ENCODE data around the gene PRKN.

The PRKN gene

GRCh38 chr6:161395716-161396231 lies 1331.8 kb downstream of the PRKN start:
- 0 out of 2 replicates have a peak, but pooled peaks cover 3% of the 10 kb centered on the region for H3K4me1 ChIP-seq (ENCODE audit: low read length)
- H3K36me3 ChIP-seq (replicated peaks; ENCODE audit: insufficient read depth, low read length): no peaks in the 10 kb centered on the region
- H3F3A ChIP-seq (ENCODE audit: insufficient read depth, low read length): no peaks in the 10 kb centered on the region
- no peak overlapping the region for H2AFZ ChIP-seq (ENCODE audit: low read length)
- H3K9me3 ChIP-seq (replicated peaks; ENCODE audit: insufficient read depth, low read length): no peaks in the 10 kb centered on the region
- H3K4me2 ChIP-seq (ENCODE audit: low read depth, low read length): no peak overlapping the region
- no peak for DNase-seq
- no peaks in the 10 kb centered on the region for H3K9me2 ChIP-seq (replicated peaks; ENCODE audit: insufficient read depth, low read length)
- TF ChIP-seq EZH2 (optimal IDR thresholded peaks at IDR 0.05; ENCODE audit: low read depth, low read length): no peak
- TF ChIP-seq CTCF (IDR thresholded peaks at IDR 0.05; ENCODE audit: low read length): no peak
- TF ChIP-seq EZH2phosphoT487 (IDR thresholded peaks at IDR 0.05; ENCODE audit: low read length): no peak
- H4K20me1 ChIP-seq (ENCODE audit: insufficient read depth, low read length): no peaks in the 10 kb centered on the region
- H3K27ac ChIP-seq (ENCODE audit: low read length): no peak overlapping the region
- no peak overlapping the region for H3K4me3 ChIP-seq (ENCODE audit: low read length)
- H3K27me3 ChIP-seq (replicated peaks; ENCODE audit: insufficient read depth, low read length): no peaks in the 10 kb centered on the region
- no peaks in the 10 kb centered on the region for H3K79me2 ChIP-seq (ENCODE audit: low read length)
- H3K9ac ChIP-seq (ENCODE audit: low read length): no peak overlapping the region

- H3K79me2 ChIP-seq (ENCODE audit: low read length): no peaks in the 10 kb centered on the region
- H4K20me1 ChIP-seq (ENCODE audit: insufficient read depth, low read length): no peaks in the 10 kb centered on the region
- H3K27me3 ChIP-seq (replicated peaks; ENCODE audit: insufficient read depth, low read length): no peaks in the 10 kb centered on the region
- no peak for DNase-seq
- H3K4me2 ChIP-seq (ENCODE audit: low read depth, low read length): no peak overlapping the region
- TF ChIP-seq EZH2phosphoT487 (IDR thresholded peaks at IDR 0.05; ENCODE audit: low read length): no peak
- TF ChIP-seq EZH2 (optimal IDR thresholded peaks at IDR 0.05; ENCODE audit: low read depth, low read length): no peak
- no peak for TF ChIP-seq CTCF (IDR thresholded peaks at IDR 0.05; ENCODE audit: low read length)
- no peak overlapping the region for H3K9ac ChIP-seq (ENCODE audit: low read length)
- H3K9me3 ChIP-seq (replicated peaks; ENCODE audit: insufficient read depth, low read length): no peaks in the 10 kb centered on the region
- H2AFZ ChIP-seq (ENCODE audit: low read length): no peak overlapping the region
- no peaks in the 10 kb centered on the region for H3F3A ChIP-seq (ENCODE audit: insufficient read depth, low read length)
- no peaks in the 10 kb centered on the region for H3K9me2 ChIP-seq (replicated peaks; ENCODE audit: insufficient read depth, low read length)
- 0 out of 2 replicates have a peak, but pooled peaks cover 3% of the 10 kb centered on the region for H3K4me1 ChIP-seq (ENCODE audit: low read length)
- H3K36me3 ChIP-seq (replicated peaks; ENCODE audit: insufficient read depth, low read length): no peaks in the 10 kb centered on the region
- H3K4me3 ChIP-seq (ENCODE audit: low read length): no peak overlapping the region
- no peak overlapping the region for H3K27ac ChIP-seq (ENCODE audit: low read length)
Measured at GRCh38 chr6:161394437-161394836, 1333.1 kb downstream of the PRKN start.

- no peak overlapping the region for H3K9ac ChIP-seq (ENCODE audit: low read length)
- no peaks in the 10 kb centered on the region for H3K79me2 ChIP-seq (ENCODE audit: low read length)
- no peaks in the 10 kb centered on the region for H3K9me3 ChIP-seq (replicated peaks; ENCODE audit: insufficient read depth, low read length)
- no peaks in the 10 kb centered on the region for H4K20me1 ChIP-seq (ENCODE audit: insufficient read depth, low read length)
- no peak overlapping the region for H3K27ac ChIP-seq (ENCODE audit: low read length)
- 0 out of 2 replicates have a peak, but pooled peaks cover 3% of the 10 kb centered on the region for H3K4me1 ChIP-seq (ENCODE audit: low read length)
- H3K36me3 ChIP-seq (replicated peaks; ENCODE audit: insufficient read depth, low read length): no peaks in the 10 kb centered on the region
- no peaks in the 10 kb centered on the region for H3K9me2 ChIP-seq (replicated peaks; ENCODE audit: insufficient read depth, low read length)
- H3K27me3 ChIP-seq (replicated peaks; ENCODE audit: insufficient read depth, low read length): no peaks in the 10 kb centered on the region
- 0 out of 2 replicates have a peak overlapping the region, but pooled peaks have one; percentile 19 for H2AFZ ChIP-seq (ENCODE audit: low read length)
- no peaks in the 10 kb centered on the region for H3F3A ChIP-seq (ENCODE audit: insufficient read depth, low read length)
- TF ChIP-seq CTCF (IDR thresholded peaks at IDR 0.05; ENCODE audit: low read length) (peak; percentile 36; the same call in 1 of the 2 replicates), EZH2phosphoT487 (IDR thresholded peaks at IDR 0.05; ENCODE audit: low read length) (no peak)
- peak; percentile 68 for DNase-seq
- H3K4me3 ChIP-seq (ENCODE audit: low read length): no peak overlapping the region; the same call in 1 of the 2 replicates
- H3K4me2 ChIP-seq (ENCODE audit: low read depth, low read length): peak overlapping the region; percentile 52; the same call in 1 of the 2 replicates
Measured at GRCh38 chr6:161393839-161394364, 1333.7 kb downstream of the PRKN start.
